Measurements from ENCODE around the gene CCL5. TPM values are rescaled to one million over a fixed set of nuclear protein-coding genes. Genes with fewer than 3 reads are reported as not detected.

Gene CCL5
- total and polyA plus RNA-seq, 2 experiments from 2014 or later: not detected

DNA sequence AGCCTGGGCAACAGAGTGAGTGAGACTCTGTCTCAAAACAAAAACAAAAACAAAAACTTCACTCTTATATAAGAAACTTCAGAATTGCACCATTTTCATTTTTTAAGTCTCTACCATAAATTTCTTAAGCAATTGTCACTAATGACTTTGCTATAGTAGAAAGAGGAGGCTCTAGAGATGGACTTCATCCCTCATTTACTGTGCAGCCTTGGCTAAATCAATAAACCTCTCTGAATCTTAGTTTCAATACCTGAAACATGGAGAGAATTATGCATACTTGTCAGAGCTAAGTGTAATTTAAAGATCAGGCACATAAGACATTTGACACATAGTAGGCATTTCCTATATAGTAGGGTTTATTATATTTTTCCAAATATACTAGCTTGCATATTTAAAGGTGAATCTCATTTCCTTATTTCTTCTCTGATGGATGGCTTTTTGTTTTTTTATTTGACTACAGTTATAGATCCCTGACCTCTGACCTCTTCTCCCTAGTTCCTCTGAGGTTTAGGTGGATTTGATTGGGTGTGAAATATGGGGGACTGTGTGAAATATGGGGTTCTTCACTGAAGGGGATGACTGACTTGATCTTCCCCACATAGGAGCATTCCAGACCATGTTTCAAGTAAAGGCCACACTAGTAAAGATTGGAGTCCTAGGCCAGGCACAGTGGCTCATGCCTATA, 2.7 kb downstream of the CCL5 start:
- Mint-ChIP-seq H3K36me3 (ENCODE audit: low read depth) (no peaks in the 10 kb centered on the region), H3K4me3 (no peak overlapping the region), H3K9me3 (no peaks in the 10 kb centered on the region), H3K27me3 (ENCODE audit: insufficient read depth, low read depth, poor library complexity) (peaks cover 2% of the 10 kb centered on the region), H3K4me1 (peaks cover 6% of the 10 kb centered on the region; the same call in 2 of the 3 replicates), H3K27ac (no peak overlapping the region)
- Histone ChIP-seq H4K20me1 (replicated peaks; ENCODE audit: insufficient read depth) (no peaks in the 10 kb centered on the region), H3K36me3 (ENCODE audit: insufficient read depth) (no peaks in the 10 kb centered on the region), H3K79me2 (replicated peaks; ENCODE audit: insufficient read depth) (no peaks in the 10 kb centered on the region), H3K4me3 (no peak overlapping the region), H3F3A (replicated peaks; ENCODE audit: low read depth) (no peaks in the 10 kb centered on the region), H3K27ac (ENCODE audit: low read depth) (no peak overlapping the region), H3K27me3 (ENCODE audit: insufficient read depth) (no peaks in the 10 kb centered on the region), H2AFZ (no peak overlapping the region), H3K4me1 (ENCODE audit: insufficient read depth) (no peaks in the 10 kb centered on the region), H3K9me2 (ENCODE audit: insufficient read depth) (no peaks in the 10 kb centered on the region), H3K4me2 (no peak overlapping the region)
- TF ChIP-seq ZNF114 (CRISPR knock-in tag; IDR thresholded peaks at IDR 0.05): no peak
- TF ChIP-seq EZH2 (IDR thresholded peaks at IDR 0.05; ENCODE audit: low read depth, unreplicated experiment): no peak
- TF ChIP-seq, protein P1, sequence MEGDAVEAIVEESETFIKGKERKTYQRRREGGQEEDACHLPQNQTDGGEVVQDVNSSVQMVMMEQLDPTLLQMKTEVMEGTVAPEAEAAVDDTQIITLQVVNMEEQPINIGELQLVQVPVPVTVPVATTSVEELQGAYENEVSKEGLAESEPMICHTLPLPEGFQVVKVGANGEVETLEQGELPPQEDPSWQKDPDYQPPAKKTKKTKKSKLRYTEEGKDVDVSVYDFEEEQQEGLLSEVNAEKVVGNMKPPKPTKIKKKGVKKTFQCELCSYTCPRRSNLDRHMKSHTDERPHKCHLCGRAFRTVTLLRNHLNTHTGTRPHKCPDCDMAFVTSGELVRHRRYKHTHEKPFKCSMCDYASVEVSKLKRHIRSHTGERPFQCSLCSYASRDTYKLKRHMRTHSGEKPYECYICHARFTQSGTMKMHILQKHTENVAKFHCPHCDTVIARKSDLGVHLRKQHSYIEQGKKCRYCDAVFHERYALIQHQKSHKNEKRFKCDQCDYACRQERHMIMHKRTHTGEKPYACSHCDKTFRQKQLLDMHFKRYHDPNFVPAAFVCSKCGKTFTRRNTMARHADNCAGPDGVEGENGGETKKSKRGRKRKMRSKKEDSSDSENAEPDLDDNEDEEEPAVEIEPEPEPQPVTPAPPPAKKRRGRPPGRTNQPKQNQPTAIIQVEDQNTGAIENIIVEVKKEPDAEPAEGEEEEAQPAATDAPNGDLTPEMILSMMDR (conservative IDR thresholded peaks at IDR 0.05; ENCODE audit: low read depth in 2 of 2): no peak
- TF ChIP-seq, protein P2, sequence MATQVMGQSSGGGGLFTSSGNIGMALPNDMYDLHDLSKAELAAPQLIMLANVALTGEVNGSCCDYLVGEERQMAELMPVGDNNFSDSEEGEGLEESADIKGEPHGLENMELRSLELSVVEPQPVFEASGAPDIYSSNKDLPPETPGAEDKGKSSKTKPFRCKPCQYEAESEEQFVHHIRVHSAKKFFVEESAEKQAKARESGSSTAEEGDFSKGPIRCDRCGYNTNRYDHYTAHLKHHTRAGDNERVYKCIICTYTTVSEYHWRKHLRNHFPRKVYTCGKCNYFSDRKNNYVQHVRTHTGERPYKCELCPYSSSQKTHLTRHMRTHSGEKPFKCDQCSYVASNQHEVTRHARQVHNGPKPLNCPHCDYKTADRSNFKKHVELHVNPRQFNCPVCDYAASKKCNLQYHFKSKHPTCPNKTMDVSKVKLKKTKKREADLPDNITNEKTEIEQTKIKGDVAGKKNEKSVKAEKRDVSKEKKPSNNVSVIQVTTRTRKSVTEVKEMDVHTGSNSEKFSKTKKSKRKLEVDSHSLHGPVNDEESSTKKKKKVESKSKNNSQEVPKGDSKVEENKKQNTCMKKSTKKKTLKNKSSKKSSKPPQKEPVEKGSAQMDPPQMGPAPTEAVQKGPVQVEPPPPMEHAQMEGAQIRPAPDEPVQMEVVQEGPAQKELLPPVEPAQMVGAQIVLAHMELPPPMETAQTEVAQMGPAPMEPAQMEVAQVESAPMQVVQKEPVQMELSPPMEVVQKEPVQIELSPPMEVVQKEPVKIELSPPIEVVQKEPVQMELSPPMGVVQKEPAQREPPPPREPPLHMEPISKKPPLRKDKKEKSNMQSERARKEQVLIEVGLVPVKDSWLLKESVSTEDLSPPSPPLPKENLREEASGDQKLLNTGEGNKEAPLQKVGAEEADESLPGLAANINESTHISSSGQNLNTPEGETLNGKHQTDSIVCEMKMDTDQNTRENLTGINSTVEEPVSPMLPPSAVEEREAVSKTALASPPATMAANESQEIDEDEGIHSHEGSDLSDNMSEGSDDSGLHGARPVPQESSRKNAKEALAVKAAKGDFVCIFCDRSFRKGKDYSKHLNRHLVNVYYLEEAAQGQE (IDR thresholded peaks at IDR 0.05; ENCODE audit: unreplicated experiment): no peak
- TF ChIP-seq CREB1 (CRISPR knock-in tag; IDR thresholded peaks at IDR 0.05; ENCODE audit: low read depth): no peak
- TF ChIP-seq, protein P3, sequence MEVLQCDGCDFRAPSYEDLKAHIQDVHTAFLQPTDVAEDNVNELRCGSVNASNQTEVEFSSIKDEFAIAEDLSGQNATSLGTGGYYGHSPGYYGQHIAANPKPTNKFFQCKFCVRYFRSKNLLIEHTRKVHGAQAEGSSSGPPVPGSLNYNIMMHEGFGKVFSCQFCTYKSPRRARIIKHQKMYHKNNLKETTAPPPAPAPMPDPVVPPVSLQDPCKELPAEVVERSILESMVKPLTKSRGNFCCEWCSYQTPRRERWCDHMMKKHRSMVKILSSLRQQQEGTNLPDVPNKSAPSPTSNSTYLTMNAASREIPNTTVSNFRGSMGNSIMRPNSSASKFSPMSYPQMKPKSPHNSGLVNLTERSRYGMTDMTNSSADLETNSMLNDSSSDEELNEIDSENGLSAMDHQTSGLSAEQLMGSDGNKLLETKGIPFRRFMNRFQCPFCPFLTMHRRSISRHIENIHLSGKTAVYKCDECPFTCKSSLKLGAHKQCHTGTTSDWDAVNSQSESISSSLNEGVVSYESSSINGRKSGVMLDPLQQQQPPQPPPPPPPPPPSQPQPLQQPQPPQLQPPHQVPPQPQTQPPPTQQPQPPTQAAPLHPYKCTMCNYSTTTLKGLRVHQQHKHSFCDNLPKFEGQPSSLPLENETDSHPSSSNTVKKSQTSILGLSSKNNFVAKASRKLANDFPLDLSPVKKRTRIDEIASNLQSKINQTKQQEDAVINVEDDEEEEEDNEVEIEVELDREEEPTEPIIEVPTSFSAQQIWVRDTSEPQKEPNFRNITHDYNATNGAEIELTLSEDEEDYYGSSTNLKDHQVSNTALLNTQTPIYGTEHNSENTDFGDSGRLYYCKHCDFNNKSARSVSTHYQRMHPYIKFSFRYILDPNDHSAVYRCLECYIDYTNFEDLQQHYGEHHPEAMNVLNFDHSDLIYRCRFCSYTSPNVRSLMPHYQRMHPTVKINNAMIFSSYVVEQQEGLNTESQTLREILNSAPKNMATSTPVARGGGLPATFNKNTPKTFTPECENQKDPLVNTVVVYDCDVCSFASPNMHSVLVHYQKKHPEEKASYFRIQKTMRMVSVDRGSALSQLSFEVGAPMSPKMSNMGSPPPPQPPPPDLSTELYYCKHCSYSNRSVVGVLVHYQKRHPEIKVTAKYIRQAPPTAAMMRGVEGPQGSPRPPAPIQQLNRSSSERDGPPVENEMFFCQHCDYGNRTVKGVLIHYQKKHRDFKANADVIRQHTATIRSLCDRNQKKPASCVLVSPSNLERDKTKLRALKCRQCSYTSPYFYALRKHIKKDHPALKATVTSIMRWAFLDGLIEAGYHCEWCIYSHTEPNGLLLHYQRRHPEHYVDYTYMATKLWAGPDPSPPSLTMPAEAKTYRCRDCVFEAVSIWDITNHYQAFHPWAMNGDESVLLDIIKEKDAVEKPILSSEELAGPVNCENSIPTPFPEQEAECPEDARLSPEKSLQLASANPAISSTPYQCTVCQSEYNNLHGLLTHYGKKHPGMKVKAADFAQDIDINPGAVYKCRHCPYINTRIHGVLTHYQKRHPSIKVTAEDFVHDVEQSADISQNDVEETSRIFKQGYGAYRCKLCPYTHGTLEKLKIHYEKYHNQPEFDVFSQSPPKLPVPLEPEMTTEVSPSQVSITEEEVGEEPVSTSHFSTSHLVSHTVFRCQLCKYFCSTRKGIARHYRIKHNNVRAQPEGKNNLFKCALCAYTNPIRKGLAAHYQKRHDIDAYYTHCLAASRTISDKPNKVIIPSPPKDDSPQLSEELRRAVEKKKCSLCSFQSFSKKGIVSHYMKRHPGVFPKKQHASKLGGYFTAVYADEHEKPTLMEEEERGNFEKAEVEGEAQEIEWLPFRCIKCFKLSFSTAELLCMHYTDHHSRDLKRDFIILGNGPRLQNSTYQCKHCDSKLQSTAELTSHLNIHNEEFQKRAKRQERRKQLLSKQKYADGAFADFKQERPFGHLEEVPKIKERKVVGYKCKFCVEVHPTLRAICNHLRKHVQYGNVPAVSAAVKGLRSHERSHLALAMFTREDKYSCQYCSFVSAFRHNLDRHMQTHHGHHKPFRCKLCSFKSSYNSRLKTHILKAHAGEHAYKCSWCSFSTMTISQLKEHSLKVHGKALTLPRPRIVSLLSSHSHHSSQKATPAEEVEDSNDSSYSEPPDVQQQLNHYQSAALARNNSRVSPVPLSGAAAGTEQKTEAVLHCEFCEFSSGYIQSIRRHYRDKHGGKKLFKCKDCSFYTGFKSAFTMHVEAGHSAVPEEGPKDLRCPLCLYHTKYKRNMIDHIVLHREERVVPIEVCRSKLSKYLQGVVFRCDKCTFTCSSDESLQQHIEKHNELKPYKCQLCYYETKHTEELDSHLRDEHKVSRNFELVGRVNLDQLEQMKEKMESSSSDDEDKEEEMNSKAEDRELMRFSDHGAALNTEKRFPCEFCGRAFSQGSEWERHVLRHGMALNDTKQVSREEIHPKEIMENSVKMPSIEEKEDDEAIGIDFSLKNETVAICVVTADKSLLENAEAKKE (CRISPR knock-in tag; IDR thresholded peaks at IDR 0.05): no peak
- no peak for TF ChIP-seq POLR2AphosphoS5 (IDR thresholded peaks at IDR 0.05; ENCODE audit: low read depth)
- TF ChIP-seq, protein P4, sequence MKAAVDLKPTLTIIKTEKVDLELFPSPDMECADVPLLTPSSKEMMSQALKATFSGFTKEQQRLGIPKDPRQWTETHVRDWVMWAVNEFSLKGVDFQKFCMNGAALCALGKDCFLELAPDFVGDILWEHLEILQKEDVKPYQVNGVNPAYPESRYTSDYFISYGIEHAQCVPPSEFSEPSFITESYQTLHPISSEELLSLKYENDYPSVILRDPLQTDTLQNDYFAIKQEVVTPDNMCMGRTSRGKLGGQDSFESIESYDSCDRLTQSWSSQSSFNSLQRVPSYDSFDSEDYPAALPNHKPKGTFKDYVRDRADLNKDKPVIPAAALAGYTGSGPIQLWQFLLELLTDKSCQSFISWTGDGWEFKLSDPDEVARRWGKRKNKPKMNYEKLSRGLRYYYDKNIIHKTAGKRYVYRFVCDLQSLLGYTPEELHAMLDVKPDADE (IDR thresholded peaks at IDR 0.05): no peak
- no peak for TF ChIP-seq STAT1 (IDR thresholded peaks at IDR 0.05; ENCODE audit: unreplicated experiment)
- no peak for TF ChIP-seq ZNF331 (CRISPR knock-in tag; IDR thresholded peaks at IDR 0.05; ENCODE audit: low read depth)
- TF ChIP-seq JUNB (IDR thresholded peaks at IDR 0.05; ENCODE audit: unreplicated experiment): no peak
- no peak for TF ChIP-seq EZH2phosphoT487 (IDR thresholded peaks at IDR 0.05; ENCODE audit: unreplicated experiment)
- no peak for TF ChIP-seq NANOG (IDR thresholded peaks at IDR 0.05; ENCODE audit: borderline replicate concordance)
- no peak for ATAC-seq
- DNase-seq (ENCODE audit: low spot score): no peak

Data from GM23338 (cell line).